D721Med (cell line): ENCODE measurements around the gene ARPP21.

Source experiments
- DNase-seq: peaks from one replicate; pipeline ENCODE4 v3.0.0; 2011; ENCODE audit warnings: low spot score; ENCODE audit not compliant: insufficient read length
- FAIRE-seq: peaks from 2 replicates; lab custom pipeline; 2011; peaks lifted over from hg19 to GRCh38; lab: Jason Lieb, UNC
- TF ChIP-seq, protein P1 (sequence below): IDR thresholded peaks from 2 replicates; pipeline ENCODE4 v1.5.1; 2012; ENCODE audit warnings: mild to moderate bottlenecking, control low read depth; ENCODE audit not compliant: insufficient read depth; ENCODE audit errors: missing control alignments

The ARPP21 gene

GRCh38 chr3:35777065-35777464 is 137.7 kb downstream of the ARPP21 start:
- FAIRE-seq, result no peak
- TF ChIP-seq, protein P1, sequence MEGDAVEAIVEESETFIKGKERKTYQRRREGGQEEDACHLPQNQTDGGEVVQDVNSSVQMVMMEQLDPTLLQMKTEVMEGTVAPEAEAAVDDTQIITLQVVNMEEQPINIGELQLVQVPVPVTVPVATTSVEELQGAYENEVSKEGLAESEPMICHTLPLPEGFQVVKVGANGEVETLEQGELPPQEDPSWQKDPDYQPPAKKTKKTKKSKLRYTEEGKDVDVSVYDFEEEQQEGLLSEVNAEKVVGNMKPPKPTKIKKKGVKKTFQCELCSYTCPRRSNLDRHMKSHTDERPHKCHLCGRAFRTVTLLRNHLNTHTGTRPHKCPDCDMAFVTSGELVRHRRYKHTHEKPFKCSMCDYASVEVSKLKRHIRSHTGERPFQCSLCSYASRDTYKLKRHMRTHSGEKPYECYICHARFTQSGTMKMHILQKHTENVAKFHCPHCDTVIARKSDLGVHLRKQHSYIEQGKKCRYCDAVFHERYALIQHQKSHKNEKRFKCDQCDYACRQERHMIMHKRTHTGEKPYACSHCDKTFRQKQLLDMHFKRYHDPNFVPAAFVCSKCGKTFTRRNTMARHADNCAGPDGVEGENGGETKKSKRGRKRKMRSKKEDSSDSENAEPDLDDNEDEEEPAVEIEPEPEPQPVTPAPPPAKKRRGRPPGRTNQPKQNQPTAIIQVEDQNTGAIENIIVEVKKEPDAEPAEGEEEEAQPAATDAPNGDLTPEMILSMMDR, result no peak

DNA sequence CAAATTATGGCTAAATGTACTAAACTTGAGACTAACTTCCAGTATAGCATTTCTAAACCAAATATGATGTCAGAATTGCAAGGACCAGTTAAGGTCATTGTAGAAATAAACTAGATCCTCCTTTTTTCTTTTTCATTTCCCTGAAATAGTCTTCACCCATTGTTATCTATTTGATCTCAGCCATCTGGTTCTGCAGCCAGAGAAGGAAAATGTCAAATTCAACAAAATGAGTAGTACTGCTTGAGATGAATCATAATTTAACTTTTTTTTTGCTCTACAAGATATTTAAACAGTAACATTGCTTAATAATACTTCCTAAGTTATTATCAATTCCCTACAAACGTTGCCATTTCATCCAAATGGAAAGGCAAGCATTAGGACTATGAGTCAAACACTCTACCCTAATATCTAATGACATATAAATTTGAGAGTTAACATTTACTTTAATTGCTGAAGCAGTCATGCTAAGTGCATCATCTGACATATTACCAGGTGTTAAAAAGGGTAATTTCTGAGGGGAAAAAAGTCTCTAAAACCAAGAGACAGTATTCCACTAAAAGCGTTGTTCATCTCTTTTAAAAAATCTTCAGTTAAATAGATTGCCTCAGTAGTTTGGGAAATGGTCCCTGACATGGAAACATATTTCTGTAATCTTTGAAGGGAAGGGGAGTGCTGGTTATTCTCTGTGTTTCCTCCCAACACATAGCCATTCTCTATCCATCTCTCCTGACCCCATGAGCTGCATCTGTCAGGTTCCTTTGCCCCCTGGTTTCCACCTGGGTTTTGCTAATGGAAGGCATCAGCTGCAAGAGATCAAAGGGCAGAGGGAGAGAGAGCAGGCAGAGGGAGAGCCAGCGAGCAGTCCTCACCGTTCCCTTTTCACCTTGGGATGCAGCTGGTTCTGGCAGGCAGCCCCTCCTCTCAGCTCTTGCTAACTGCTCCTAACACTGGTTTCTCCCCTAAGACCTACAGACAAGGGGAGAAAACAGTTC is 138.5 kb downstream of the ARPP21 start:
- TF ChIP-seq, protein P1, result no peak
- FAIRE-seq (no peak), DNase-seq (no peak)

More at GRCh38 chr3:35777065-35777464, 137.7 kb downstream of the ARPP21 start:
- DNase-seq, result no peak

DNA sequence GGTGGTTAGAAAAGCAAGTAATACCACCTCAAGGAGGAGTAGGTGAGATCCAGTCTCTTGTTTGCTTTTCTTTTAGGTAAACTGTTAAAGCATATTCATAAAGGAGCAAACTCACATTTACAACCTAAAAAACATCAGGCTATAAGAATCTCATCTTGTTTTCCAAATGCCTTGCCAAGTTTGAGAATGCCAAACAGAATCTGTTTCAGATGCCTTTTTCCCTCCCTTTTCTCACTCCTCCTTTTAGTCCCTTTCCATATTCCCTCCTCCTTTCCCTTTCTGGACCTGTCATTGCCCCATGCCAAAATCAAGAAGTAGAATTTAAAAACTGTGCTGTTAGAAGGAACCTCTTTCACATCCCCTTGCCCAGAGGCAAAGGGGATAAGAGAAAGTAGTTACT is 140.3 kb downstream of the ARPP21 start:
- FAIRE-seq, result no peak
- no peak for DNase-seq
- TF ChIP-seq, protein P1, result no peak

GRCh38 chr3:35780800-35781199 is 141.5 kb downstream of the ARPP21 start:
- DNase-seq (no peak), FAIRE-seq (no peak)
- TF ChIP-seq, protein P1, result no peak

DNA sequence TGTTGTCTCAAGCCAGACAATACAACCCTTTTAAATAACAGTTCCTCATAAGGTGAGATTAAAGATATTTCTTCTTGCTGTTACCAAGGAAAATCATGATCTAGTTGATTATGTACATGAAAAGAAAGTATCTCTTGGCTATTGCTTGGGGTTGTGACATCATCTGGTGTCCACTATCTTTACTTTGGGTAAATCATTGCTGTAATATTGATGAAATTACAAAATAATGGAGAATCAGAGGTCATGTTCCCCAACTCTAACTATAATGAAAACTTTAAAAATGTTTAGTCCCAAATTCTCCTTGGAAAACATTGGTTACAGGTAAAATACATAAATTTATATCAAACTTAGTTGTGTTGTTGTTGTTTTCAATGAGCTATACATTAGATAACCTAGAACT is 142.2 kb downstream of the ARPP21 start:
- FAIRE-seq, result no peak
- TF ChIP-seq, protein P1, result no peak
- DNase-seq, result no peak

DNA sequence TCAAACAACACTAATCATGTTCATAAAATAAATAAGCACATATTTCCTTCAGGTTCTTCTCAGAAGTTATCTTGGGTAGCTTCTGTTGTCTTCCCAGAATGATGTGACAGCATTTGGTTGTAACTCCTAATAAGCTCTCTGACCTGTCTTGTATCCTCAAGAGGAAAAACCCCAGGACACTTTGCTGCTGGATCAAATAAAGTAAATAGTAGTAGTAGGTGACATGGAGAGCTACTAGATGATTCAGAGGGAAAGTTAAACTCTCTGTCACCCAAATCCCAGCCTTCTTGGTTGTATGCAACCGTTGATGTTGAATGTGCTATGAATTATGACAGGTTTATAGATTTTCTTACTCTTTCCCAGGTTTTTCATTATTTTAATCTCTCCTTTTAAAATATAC is 143.0 kb downstream of the ARPP21 start:
- TF ChIP-seq, protein P1, result no peak
- DNase-seq (no peak), FAIRE-seq (no peak)

- TF ChIP-seq, protein P1, result no peak
- DNase-seq (no peak), FAIRE-seq (no peak)
Observed at GRCh38 chr3:35784169-35784568, 144.8 kb downstream of the ARPP21 start.
